Peyer's patch (tissue), 4 donors: ENCODE results near the gene ERC2.

Experiments used
- POLR2A ChIP-seq, 2 donors: fragments of 450-650 bp; IDR thresholded peaks; one replicate each; pipeline ENCODE4 v1.5.1; 2017; ENCODE audit warnings: antibody characterized with exemption in 2 of 2, mild to moderate bottlenecking in 2 of 2, moderate library complexity in 2 of 2
- TF ChIP-seq, protein P1 (sequence below), 6 experiments: fragments of 450-650 bp in 4 of 6; fragments of 200-600 bp in 2 of 6; sonication (generic) in 1 of 6; IDR thresholded peaks; one replicate each; pipeline ENCODE4 v1.5.1; 2017 to 2019; ENCODE audit warnings: antibody characterized with exemption in 6 of 6, mild to moderate bottlenecking in 3 of 6, moderate library complexity in 1 of 6

DNA sequence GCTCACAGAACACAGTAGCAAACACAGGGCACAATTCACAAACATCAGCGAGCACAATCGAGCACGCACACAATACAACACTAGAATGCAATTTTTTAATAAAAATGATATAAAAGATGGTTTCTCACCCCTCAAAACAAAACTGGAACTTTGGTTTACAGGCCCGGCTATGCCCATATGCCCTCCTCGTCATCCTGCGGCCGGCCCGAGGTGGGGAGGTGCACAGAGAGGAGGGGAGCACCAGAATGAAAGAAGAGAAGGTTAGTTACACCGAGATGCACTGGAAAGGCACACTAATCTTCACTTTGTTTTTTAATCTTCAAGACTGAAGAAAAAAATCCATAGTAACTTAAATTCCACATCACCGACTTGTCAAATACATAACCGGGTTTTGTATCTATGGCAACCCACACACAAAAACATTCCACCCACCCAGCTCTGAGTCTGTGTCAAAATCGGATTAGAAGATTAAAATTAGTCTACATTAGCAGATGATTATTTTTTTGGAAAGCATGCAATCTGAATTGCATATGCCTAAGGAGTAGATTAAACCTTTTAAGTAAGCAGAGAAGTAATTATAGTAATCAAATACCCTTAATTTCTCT lies 784.5 kb downstream of the ERC2 start:
- TF ChIP-seq, protein P1, sequence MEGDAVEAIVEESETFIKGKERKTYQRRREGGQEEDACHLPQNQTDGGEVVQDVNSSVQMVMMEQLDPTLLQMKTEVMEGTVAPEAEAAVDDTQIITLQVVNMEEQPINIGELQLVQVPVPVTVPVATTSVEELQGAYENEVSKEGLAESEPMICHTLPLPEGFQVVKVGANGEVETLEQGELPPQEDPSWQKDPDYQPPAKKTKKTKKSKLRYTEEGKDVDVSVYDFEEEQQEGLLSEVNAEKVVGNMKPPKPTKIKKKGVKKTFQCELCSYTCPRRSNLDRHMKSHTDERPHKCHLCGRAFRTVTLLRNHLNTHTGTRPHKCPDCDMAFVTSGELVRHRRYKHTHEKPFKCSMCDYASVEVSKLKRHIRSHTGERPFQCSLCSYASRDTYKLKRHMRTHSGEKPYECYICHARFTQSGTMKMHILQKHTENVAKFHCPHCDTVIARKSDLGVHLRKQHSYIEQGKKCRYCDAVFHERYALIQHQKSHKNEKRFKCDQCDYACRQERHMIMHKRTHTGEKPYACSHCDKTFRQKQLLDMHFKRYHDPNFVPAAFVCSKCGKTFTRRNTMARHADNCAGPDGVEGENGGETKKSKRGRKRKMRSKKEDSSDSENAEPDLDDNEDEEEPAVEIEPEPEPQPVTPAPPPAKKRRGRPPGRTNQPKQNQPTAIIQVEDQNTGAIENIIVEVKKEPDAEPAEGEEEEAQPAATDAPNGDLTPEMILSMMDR (IDR thresholded peaks at IDR 0.05) = no peak
- no peak for TF ChIP-seq POLR2A (IDR thresholded peaks at IDR 0.05)
